Left lung (tissue), 10 donors: Measurements from ENCODE around the gene PRKG1. TPM values are rescaled to one million over a fixed set of nuclear protein-coding genes. Genes with fewer than 3 reads are reported as not detected.
"Not testable (repeated sequence)": the region's sequence is repeated elsewhere in the genome, so short reads cannot be mapped to it uniquely, and the experiment has no call there.

Experiments used
- ATAC-seq: fragments of 200-7000 bp; cut with Tn5 transposase; one replicate; pipeline ENCODE4 v1.9.1; 2020; ENCODE audit warnings: moderate library complexity
- DNase-seq, 4 donors: peaks; one replicate each; pipeline ENCODE4 v3.0.0-alpha.2; 2013 to 2020
- H3K27ac ChIP-seq, 2 donors: fragments of 200-600 bp; sonication (generic) in 1 of 2; one replicate each; pipeline versions ENCODE4 v1.5.0 to v1.8.0; 2020 to 2021
- H3K27me3 ChIP-seq, 2 donors: fragments of 200-600 bp; sonication (generic) in 1 of 2; one replicate each; pipeline versions ENCODE4 v1.5.0 to v1.8.0; 2020 to 2021
- H3K36me3 ChIP-seq, 2 donors: fragments of 200-600 bp; sonication (generic) in 1 of 2; one replicate each; pipeline versions ENCODE4 v1.5.0 to v1.8.0; 2020 to 2021
- H3K4me1 ChIP-seq, 2 donors: fragments of 200-600 bp; one replicate each; pipeline ENCODE4 v1.8.0; 2021
- H3K4me3 ChIP-seq, 2 donors: fragments of 200-600 bp; sonication (generic) in 1 of 2; one replicate each; pipeline versions ENCODE4 v1.5.0 to v1.8.0; 2020 to 2021; ENCODE audit warnings: mild to moderate bottlenecking in 1 of 2
- H3K9me3 ChIP-seq, 2 donors: fragments of 200-600 bp; sonication (generic) in 1 of 2; one replicate each; pipeline versions ENCODE4 v1.5.0 to v1.8.0; 2020 to 2021
- CTCF ChIP-seq, 2 donors: fragments of 200-600 bp; sonication (generic) in 1 of 2; IDR thresholded peaks; one replicate each; pipeline versions ENCODE4 v1.5.0 to v1.8.0; 2021; ENCODE audit warnings: antibody characterized with exemption in 2 of 2
- intact Hi-C, 2 donors: fragments of 100-400 bp; cut with DNase I; formaldehyde crosslinking; loops; one replicate each; pipeline versions ENCODE4 v1.11.2 to v1.14.2; 2022
- polyA plus RNA-seq, 6 donors: library from polyadenylated mRNA; unstranded; fragments of 120-200 nt; gene quantifications; one replicate each; pipeline ENCODE4 v1.2.1, GENCODE V29; 2013; ENCODE audit not compliant: insufficient read length in 6 of 6
- total RNA-seq, 2 donors: library from RNA; stranded (reverse); fragmentation: NEBNext Ultra II Directional; extraction: Animal tissue kit (Norgen Biotek cat#: 25700); gene quantifications; one replicate each; pipeline ENCODE4 v1.2.1, GENCODE V29; 2021
- donor health status: DM: no; HTN: yes; CAD: no.
- donor health status: DM: no; HTN: no; CAD: no.

PRKG1 gene
- total and polyA plus RNA-seq, 8 donors, result 15.6 to 29.0 (median 17.8) TPM

DNA sequence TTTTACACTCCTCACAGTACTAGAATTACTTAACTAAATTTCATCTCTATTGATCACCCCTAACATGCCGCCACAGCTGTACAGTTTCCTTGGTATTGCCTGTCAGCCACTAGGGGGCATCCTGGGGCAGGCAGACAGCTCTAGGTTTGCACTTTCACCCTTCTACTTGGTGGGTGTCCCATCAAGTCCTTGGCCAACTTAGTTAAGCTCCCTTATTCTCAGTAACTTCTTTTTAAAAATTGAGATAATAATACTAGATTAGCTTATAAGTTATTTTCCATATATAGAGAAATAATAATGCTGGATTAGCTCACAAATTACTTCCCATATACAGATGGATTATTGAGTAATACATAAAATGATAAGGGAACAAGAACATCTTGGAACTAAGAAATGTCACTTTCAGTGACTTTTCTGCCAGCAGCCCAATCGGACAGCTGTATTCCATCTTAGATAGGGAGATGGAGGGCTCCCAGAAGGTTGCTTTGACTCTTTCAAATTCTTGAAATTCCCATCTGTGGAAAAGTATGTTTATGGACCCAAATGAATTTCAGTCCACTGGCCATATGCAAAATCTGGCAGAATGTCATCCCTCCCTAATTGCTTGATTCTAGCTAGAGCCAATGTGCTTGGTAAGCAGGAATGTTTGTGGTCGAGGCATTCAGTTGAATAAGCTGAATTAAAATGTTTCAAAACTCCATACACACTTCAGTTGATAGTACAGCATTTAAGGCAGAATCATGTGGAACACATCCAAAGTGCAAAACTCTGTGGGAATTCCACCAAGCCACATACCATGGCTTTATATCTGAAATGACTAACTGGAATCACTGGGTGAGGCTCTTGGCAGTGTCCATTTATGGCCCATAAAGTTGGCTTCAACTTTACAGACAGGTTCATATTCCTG lies 315.4 kb downstream of the PRKG1 start:
- no peak overlapping the region for H3K27ac ChIP-seq
- peak in 2 of 4 donors; percentile 37 to 41 for DNase-seq

GRCh38 chr10:51393006-51393405 lies 318.7 kb downstream of the PRKG1 start:
- H3K4me1 ChIP-seq, ATAC-seq, H3K27me3 ChIP-seq, H3K9me3 ChIP-seq, intact Hi-C loops, H3K36me3 ChIP-seq, H3K27ac ChIP-seq, H3K4me3 ChIP-seq: not testable (repeated sequence)
- peak in 1 of 4 donors; percentile 51 for DNase-seq

More for the DNA sequence above, 315.4 kb downstream of the PRKG1 start:
- Histone ChIP-seq H3K4me3 (no peak overlapping the region), H3K27me3 (no peaks in the 10 kb centered on the region), H3K36me3 (no peaks in the 10 kb centered on the region), H3K9me3 (no peaks in the 10 kb centered on the region), H3K4me1 (no peaks in the 10 kb centered on the region)
- TF ChIP-seq CTCF (IDR thresholded peaks at IDR 0.05), result peak; percentile 59 to 76
- ATAC-seq, result peak; percentile 82
- intact Hi-C loops, result no loop called here

DNA sequence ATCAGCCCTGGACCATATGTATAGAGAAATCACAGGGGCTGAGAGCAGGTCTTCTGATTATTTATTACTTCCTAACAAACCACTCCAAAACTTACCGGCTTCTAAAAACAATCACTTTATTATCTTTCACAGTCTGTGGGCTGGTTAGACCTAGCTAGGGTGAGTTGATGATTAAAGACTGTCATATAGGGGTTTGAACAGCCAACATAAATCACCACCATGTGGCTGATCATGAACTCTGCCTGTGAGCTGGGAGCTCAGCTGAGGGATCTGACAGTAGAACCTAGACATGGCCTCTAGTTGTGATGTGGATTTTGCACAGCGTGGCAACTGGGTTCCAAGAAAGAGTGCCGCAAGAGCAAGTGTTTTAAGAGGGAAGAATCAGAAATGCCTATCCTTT lies 319.8 kb downstream of the PRKG1 start:
- no peak for TF ChIP-seq CTCF (IDR thresholded peaks at IDR 0.05)
- no peak for ATAC-seq
- Histone ChIP-seq H3K9me3 (no peaks in the 10 kb centered on the region), H3K4me3 (no peak overlapping the region), H3K4me1 (peaks cover 6 to 10% of the 10 kb centered on the region in 2 donors), H3K36me3 (no peaks in the 10 kb centered on the region), H3K27ac (no peak overlapping the region), H3K27me3 (no peaks in the 10 kb centered on the region)
- intact Hi-C loops, result no loop called here
- DNase-seq, result no peak

DNA sequence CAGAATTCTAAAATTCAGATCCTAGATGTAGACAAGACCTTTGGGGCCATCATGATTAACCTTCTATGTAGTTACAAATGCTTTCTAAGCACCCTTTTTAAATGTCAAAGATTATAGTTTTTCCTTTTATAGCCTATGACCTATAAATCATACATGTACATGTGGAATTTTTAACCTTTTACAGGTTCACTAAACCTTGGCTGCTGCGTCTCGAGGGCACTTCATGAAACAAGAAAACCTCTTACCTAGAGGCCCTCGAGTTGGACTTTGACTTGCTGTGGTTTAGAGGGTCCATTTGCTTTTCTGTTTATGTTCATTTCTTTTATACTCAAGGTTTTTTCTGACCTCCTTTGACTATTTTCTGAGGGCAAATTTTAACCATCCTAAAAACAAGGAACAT lies 323.0 kb downstream of the PRKG1 start:
- Histone ChIP-seq H3K27me3 (no peaks in the 10 kb centered on the region), H3K27ac (no peak overlapping the region), H3K4me3 (no peak overlapping the region), H3K9me3 (no peaks in the 10 kb centered on the region), H3K36me3 (no peaks in the 10 kb centered on the region), H3K4me1 (peaks cover 6 to 10% of the 10 kb centered on the region in 2 donors)
- TF ChIP-seq CTCF (IDR thresholded peaks at IDR 0.05), result no peak
- intact Hi-C loops, result no loop called here
- ATAC-seq (no peak), DNase-seq (no peak)

- Histone ChIP-seq H3K9me3 (no peaks in the 10 kb centered on the region), H3K36me3 (no peaks in the 10 kb centered on the region), H3K4me3 (no peak overlapping the region), H3K4me1 (peaks cover 6 to 10% of the 10 kb centered on the region in 2 donors), H3K27ac (no peak overlapping the region), H3K27me3 (no peaks in the 10 kb centered on the region)
- intact Hi-C loops, result no loop called here
- DNase-seq, result peak in 1 of 4 donors; percentile 43
- no peak for TF ChIP-seq CTCF (IDR thresholded peaks at IDR 0.05)
- peak; percentile 79 for ATAC-seq
Measured at GRCh38 chr10:51397695-51398094, 323.4 kb downstream of the PRKG1 start.
